GM21529 (cell line): ENCODE measurements around the gene ZNF304.
"Not testable (repeated sequence)": the region's sequence is repeated elsewhere in the genome, so short reads cannot be mapped to it uniquely, and the experiment has no call there.

Experiments used
- ATAC-seq: cut with Tn5 transposase; IDR thresholded peaks from one replicate; pipeline ENCODE4 v1.9.1; 2021; ENCODE audit not compliant: unreplicated experiment

Gene ZNF304

GRCh38 chr19:57359300-57359699, 8.2 kb downstream of the ZNF304 start:
- no peak for ATAC-seq

- no peak for ATAC-seq
These were observed 11.3 kb downstream of the ZNF304 start for GRCh38 chr19:57362419-57362818.

GRCh38 chr19:57362997-57363687, 12.1 kb downstream of the ZNF304 start, which contains the start of the genes TRAPPC2B and ZNF547:
Gene TRAPPC2B (plus strand): TSS chr19:57363551. CDS start chr19:57364834, 1,283 bp downstream.
Gene ZNF547 (plus strand): TSS chr19:57363551. CDS start chr19:57368556, 5,005 bp downstream.
- ATAC-seq, result peak; percentile 94

- peak; percentile 16 for ATAC-seq
These were observed 12.7 kb downstream of the ZNF304 start for GRCh38 chr19:57363688-57364181.

GRCh38 chr19:57366776-57367175, 15.7 kb downstream of the ZNF304 start:
- ATAC-seq, result no peak

- ATAC-seq, result no peak
These were observed 23.1 kb downstream of the ZNF304 start for GRCh38 chr19:57374179-57374578.

- ATAC-seq, result not testable (repeated sequence)
These were observed 23.6 kb downstream of the ZNF304 start for GRCh38 chr19:57374647-57375046.

- no peak for ATAC-seq
These were observed 25.1 kb downstream of the ZNF304 start for GRCh38 chr19:57376151-57376550.

GRCh38 chr19:57377498-57378146, 26.6 kb downstream of the ZNF304 start:
- no peak for ATAC-seq

GRCh38 chr19:57380923-57381322, 29.9 kb downstream of the ZNF304 start:
- ATAC-seq, result no peak

- ATAC-seq, result no peak
These were observed 31.9 kb downstream of the ZNF304 start for GRCh38 chr19:57382806-57383488.

GRCh38 chr19:57389194-57389729, 38.2 kb downstream of the ZNF304 start:
- ATAC-seq, result no peak

- peak; percentile 96 for ATAC-seq
These were observed 38.9 kb downstream of the ZNF304 start, which contains the start of gene ZNF548 for GRCh38 chr19:57389730-57390598. Gene ZNF548 (plus strand): TSS chr19:57389854. CDS start chr19:57390100, 246 bp downstream.

- ATAC-seq, result no peak
These were observed 44.6 kb downstream of the ZNF304 start for GRCh38 chr19:57395710-57396109.

GRCh38 chr19:57398868-57399267, 47.8 kb downstream of the ZNF304 start:
- no peak for ATAC-seq

GRCh38 chr19:57403737-57404563, 52.9 kb downstream of the ZNF304 start:
- ATAC-seq, result no peak

GRCh38 chr19:57406516-57407123, 55.5 kb downstream of the ZNF304 start:
- peak; percentile 47 for ATAC-seq
